NCI-H1048 (cell line): ENCODE data around the gene PALLD.

ENCODE experiments used
- DNase-seq: peaks from one replicate; lab custom pipeline; 2025; lab: John Stamatoyannopoulos, UW

Gene PALLD

DNA sequence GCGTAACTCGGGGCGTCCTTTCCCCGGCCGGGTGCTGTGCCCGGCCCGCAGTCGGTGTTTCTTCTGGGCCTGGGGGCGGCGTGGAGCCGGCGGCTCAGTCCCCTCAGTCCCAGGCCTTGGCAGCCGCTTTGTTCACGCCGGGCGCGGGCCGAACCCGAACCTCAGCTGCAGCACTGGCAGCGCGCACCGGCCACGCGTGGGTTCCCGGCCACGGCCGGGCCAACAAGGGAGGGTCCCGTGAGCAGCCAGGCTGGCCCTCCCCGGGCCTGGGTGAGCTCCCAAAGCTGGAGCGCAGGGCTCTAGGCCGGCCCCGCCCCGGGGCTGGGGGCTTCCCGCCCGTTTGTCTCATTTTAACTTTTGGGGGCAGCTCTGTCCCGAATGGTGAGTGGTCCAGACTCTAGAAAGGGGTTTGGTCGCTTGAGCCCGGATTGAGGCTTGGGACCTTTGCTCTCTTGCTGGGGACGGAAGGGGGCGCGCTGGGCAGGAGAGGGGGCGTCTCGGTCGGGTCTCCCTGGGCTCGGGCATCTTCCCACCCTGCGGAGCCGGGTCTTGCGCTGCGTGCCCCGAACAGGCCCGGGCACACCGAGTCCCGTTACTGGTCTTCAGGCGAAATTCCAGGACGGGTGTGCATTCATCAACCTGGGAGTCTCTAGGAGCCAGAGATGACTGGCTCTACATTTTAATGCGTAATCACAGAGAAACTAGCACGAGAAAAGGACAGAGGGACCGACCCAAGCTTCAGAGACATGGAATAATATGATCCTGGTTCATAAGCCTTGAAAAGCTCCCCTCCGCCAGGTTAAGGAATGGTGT is 336.1 kb downstream of the PALLD start:
- DNase-seq = no peak

DNA sequence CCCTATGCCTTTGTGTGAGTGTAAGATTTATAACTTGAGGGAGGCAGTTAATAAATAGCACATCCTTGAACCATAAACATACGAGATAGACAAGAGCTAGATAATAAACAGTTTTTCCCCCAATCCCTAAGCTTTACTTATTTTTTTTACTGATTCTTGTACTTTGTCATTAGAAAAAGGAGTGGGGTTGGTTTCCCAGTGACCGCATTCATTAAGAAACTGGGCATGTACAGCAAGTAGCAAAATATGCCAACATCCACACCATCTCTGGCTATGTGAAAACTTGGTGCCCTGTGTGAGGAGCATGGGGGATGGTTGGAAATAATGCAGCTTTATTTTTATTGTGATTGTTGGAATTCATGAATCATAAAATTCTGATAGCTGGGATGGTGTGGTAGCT is 337.0 kb downstream of the PALLD start:
- no peak for DNase-seq

DNA sequence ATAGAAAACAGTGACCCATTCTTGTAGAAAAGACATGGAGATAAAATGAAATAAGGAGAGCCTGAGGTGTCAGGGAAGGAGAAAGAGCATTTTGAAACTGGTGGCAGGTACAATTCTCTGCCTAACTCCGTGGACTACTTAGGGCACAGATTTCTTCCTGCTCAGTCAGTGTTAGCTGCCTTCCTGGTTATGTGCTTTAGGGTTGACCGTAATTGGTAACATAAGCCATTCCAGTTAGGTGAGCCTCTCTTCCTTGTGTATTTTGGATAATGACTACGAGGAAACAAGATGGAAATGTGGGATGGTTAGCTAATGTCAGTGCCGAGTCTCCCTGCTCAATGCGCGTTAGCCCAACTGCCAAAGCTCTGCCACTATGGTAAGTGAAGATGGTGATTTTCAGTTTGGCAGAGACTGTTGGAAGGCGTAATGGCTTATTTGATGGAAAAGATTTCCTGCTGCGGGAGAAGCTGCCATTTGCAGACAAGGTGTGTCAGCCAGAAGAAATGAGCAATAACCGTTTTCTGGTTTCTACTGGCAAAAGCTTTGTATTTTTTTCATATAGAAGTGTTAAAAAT is 339.1 kb downstream of the PALLD start:
- DNase-seq = no peak

DNA sequence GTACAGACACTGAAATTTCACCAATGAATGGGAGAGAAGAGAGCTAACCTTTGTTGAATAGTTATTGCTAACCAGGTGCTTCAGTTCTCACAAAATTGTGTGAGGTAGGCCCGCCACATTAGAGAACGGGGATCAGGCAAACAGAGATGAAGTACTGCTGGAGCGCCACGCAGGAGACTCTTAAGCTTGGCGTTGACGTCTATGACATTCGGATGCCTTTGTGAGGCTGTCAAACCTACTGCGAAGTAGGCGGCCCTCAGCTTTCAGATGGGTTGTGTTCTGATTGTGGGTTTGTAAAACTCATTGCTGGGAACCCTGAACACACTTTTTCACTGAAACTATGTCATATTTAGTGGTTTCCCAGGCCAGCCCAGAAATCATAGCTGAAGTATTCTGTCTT is 339.6 kb downstream of the PALLD start:
- DNase-seq = no peak

DNA sequence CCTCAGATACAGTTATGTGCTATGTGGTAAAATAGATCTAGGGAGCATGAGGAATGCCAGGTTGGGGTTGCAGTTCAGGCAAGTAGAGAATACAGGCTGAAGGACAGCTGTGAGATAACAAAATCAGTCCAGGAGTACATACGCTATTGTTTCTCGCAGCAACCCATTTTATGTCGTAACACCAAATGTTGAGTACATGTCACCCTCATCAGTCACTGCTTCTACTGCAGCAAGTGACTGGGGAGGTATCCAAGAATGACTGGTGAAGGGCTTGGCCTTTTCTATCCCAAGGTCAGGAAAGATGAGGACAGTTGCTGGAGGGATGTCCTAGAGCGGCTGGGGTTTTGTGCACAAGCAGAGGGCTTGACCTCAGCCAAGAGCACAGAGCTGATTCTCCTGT is 341.1 kb downstream of the PALLD start:
- DNase-seq = no peak

DNA sequence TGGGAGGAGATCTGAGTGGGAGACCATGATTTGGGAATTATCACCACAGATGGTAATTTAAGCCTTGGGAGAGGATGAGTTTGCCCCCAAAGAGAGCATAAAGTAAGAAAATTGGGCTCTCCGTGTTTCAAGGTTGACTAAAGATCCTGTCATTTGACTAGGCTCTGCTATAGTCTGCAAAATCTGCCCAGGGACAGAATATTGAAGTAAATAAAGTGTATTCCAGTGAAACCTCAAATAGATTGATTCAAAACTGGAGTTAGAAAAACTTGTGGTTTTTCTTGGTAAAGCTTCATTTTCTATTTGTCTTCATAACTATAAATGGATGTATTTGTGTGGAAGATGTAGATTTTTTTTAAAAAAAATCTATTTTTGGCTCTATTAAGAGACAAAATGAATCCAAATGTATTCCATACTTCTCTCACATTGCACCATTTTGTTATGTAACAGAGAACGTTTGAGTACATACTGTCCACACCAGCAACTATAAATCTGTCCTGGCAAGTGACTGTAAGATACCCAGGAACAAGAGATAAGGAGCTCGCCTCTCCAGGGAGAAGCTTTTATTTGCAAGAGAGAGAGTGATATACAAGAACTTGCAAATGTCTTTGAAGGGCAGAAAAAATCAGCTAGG is 343.0 kb downstream of the PALLD start:
- no peak for DNase-seq

DNA sequence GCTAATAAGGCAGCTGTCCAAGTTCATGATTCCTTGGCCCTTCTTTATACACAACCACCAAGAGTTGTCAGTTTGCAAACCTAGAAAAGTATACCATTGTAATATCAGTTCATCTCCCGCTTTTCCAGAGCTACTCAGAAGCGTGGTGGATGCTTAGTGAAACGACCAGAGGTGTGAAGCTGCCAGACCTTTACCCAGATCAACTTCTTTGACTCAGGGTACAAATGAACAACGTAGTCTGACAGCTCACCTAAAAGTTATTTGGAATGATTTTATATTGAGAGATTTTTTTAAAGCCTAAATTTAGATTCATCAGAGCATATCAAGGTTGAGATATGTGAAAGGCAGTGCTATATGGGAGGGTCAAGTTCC is 343.5 kb downstream of the PALLD start:
- DNase-seq = no peak

DNA sequence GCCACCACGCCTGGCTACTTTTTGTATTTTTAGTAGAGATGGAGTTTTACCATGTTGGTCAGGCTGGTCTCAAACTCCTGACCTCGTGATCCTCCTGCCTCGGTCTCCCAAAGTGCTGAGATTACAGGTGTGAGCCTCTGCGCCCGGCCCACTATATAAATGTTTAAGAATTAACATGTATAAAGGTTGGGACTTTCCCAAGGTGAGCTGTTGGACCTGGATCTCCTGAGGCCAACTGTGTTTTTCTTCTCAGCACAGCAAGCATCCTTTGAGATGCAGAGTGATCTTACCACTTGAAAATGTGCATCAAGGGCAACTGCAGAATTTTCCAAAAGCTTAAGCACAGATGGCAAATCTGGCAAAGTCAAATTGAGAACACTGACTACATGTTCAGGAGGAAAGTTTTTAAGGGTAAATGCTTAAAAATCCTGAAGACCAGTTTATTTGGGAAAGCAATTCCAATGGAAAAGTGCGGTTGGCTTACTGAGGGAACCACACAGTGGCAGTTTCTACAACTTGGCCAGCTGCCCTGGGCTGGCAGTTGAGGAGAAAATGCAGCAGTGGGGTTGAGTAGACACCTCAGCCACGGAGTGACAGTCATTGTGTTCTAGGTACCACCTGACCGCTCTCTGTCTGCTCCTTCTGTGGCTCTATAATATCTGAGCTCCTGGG is 344.3 kb downstream of the PALLD start:
- DNase-seq = no peak

DNA sequence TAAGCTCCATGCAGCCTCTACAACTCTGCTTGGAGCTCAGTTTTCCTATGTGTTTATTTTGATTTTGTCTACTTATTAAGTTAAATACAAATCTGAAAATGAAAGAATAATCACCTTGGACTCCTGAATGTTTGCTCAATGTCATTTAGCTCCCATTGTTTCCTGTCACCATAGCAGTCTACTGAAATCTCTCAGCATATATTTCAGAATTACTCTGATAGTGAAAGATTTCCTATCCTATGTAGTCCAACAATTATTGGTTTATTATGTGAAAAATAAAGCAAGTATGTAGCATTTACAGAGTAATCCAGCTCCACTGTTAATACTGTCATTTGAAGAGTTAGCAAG is 344.8 kb downstream of the PALLD start:
- DNase-seq = no peak

DNA sequence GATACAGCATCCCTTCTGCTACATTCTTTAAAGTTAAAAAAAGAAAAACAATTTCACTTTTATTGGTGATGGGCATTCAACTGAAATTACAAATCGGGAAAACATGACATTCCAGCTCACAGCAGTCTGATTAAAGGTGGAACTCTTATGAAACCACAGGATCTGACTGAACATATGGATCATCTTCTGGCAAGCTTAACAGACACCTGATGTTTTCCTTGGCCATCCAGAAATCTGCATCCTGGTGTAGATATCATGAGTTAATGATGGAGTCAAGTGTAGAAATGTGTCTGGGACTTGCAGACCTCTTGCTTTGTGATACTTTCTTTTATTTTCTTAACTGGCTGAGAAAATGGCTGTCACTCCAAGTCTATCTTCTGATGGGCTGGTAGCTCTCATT is 345.3 kb downstream of the PALLD start:
- no peak for DNase-seq

DNA sequence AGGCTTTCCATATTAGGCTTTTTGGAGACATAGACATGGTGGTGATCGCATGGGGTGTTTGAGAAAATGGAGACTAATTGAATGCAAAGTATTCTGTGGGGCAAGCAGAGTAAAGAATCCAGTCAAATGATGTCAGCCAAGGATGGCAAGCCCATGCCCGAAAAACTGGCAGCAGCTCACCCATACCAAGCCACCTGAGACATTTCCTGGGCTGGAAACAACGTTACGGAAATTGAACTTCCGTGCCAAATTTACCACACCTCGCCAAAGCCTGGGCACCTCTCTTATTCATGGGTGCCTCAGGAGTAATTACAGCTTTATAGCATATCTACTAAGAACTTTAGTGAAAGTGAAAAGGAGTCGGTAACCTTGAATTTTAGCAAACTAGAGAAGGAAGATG is 346.8 kb downstream of the PALLD start:
- no peak for DNase-seq

DNA sequence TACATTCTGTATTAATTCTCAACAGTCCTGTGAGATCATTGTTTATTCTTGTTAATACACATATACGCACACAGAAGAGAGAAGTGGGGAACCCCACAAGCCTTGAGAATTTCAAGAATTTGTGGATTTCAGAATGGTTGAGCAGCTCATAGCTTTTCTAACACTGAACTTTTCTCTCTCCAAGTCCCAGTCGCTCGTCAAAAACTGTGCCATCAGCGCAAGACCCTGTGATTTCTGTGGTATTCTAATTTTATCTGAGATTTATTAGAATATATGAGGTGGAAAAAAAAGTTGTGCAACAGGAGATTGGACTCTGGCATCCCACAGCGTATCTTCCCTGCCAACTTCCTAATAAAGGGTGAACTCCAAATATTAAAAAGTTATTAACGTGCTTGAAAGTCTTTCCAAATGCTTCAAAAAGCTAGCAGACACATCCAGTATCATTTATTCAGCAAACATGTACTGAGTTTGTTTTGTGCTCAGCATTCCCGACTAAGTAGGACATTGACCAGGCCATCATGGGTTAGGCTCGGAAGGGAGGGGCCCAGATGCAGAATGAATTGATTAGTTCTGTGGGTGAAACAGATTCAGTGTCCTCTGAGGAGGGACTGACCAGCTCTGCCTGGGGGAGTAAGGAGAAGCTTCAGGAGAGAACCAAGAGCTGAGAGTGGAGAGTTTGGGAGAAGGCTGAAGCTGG is 347.6 kb downstream of the PALLD start:
- DNase-seq = no peak

DNA sequence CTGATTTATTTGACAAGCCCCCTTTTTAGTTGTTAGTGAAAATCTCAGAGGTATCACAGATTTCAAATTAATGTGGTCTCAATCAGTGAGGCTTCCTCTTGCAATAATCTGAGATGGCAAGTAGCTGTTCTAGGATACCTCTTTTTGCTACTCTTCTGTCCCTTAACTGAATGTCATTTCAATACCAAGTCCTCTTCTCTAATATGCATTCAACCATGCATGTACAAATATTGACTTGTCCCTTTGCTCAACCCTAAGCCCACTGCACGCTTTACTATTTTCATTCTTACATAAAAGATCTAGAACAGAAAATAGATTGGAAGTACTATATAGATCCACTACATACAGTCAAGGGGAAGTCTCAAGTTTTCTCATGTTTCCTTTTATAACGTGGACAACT is 349.0 kb downstream of the PALLD start:
- no peak for DNase-seq

DNA sequence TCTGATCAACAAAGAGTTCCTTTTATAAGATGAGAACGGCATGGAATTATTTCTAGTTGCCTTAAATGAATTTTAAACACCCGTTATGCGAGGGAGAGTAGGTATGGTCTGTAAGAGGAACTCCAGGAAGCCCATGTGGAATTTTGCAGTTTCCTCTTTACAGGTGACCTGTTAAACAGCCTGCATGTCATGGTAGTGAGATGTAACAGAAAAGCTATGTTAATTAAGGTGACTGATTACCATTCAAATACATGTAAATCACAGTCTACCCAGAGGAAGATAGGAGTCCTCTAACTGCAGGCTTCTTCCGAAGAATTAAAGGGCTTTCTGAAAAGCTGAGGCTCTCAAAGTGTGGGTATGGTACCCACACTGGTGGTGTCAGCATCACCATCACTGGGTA is 349.6 kb downstream of the PALLD start:
- no peak for DNase-seq

DNA sequence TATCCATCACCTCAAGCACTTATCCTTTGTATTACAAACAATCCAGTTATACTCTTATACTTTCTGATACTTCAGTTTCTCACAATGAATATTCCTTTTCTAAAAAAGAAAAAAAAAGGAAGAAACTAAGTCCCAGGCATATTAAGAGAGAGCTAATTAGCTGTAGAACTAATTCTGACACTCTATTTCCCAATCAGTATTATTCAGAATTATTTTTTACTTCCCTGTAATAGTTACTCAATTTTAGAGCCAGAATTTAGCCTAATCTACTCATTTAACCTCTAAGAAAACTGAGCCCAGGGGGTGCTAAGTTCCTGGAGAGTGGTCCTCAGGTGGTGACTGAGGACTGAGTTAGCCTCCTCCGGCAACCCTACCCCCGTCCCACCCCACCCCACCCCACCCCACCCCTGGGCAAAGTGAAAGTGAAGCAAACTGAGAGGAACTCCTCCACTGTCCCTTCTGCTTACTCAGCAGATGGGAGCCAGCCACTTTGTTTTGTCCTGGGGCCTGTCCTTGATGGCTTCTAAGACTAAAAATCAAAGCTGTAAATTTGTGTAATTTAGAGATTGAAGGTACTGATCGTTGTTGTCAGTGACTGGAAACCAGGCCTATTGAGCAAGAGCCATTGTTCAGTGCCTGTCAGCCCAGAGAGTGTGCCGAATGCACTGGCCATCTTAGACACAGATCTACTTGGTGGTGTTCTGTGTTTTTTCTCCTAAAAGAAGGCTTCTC is 351.1 kb downstream of the PALLD start:
- no peak for DNase-seq

DNA sequence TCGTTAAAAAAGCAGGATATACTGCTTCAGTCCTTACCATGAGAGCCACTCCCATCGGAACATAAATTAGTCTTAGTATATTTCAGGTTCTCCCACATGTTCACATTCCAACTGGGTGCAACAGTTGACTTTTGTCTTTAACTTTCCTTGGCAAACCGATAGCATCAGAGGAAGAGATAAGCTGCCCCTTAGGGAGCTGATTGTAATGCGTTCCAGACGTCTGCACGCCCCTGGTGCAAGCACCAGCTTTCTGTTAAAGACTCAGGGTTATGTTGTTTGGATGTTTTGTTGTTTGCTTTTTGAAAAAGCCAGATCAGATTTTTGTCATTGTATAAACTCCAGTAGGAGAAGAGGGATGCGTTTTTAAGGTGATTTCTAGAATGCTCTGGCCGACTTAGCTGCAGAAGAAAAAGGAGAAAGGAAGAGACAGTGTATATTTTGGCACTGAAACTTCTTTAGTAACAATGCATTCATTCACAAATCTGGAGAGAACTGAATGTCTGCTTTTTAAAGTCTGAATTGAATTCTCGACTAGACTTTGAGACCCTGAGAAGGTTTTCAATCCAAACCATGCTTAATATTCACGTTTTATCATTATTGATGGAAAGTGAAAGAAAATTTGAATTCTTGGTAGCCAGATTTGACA is 352.3 kb downstream of the PALLD start:
- DNase-seq = no peak

DNA sequence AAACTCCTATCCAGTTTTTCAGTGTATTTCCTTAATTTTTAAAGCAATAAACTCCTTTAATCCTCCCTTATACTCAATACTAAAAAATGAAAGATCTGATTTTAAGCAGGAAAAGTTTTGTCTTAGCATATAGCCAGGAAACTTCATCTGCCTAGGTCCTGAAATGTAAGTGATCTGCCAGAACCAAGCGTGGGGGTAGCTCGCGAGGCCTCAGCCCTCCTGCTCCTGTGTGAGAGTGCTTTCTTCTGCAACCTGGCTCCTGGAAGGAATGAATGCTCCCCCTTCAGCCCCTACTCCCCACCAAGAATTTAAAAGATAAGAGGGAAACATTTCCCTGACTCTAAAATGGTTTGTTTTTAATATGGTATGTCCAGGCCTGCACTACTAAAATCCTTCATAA is 353.1 kb downstream of the PALLD start:
- DNase-seq = no peak

DNA sequence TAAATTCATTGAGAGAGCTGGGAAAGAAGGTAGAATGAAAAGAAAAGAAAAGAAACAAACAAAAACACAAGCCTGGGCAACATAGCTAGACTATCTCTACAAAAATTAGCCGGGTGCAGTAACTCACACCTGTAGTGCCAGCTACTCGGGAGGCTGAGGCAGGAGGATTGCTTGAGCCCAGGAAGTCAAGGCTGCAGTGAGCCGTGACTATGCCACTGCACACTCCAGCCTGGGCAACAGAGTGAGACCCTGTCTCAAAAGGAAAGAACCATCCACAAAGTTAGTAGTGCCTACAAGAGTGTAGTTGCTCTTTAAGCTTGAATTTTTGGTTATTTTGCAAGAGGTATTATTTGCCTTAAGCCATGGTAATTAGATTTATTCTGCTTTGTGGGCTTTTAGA is 355.5 kb downstream of the PALLD start:
- DNase-seq = no peak

DNA sequence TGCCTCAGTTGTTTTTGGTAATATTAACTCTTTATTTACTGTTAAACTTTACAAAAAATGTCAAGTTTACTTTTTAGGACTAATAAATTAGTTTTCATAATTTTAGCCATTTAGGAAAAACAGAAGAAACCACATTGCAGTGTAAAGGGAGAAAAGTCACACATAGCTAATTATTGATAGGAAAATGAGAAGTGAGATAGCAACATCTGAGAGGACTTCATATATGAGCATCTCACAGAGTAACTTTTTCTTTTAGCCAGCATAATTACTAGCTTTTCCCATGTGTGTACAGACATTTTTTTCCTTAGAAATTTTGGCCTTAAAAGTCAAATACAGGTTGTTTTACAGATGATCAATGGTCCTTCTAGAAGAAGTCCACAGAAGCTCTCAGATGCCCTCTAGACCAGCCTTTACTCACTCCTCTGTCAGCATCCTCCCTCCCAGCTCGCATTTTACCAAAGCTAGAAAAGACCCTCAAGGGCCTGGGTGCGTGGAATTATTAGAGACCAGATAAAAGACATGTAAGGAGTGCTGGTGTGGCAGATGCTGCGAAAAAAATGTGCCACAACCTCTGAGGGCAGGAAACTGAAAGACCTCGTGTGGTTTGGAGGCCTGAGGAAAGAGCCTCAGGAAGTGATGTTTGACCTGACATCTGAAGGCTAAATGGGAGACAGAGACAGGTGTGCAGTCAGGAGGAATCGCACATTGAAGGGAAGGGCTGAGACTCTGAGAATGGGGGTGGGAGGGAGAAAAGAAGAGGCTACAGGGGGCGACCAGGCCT is 356.3 kb downstream of the PALLD start:
- no peak for DNase-seq

DNA sequence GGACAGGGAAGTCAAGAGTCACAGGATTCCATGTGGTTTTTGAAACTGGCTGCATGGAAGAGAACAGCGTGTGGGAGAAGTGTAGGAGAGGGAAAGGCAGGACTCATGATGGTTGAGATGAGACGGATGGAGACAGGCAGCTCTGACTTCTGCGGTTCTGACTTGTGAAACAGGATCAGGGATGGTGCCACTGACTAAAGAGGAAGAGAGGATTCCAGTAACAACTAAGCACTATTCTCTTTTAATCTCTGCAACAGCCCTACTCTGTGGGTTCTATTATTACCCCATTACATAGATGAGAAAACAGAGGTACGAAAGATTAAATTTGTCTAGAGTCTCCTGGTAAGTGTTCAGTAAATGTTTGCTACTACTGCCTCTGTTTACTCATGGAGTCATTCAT is 356.9 kb downstream of the PALLD start:
- no peak for DNase-seq
